Endothelial cell of umbilical vein (primary cell): ENCODE results near the gene SLC25A21. TPM values are rescaled to one million over a fixed set of nuclear protein-coding genes. Genes with fewer than 3 reads are reported as not detected.

Experiments used
- BruUV-seq: library from RNA; stranded (reverse); fragments of 400-500 nt; replicated peaks from 2 replicates; lab custom pipeline; 2021; lab: Mats Ljungman, UMichigan
- CTCF ChIA-PET: fragments of 300-600, 350-600 bp; sonication (Branson Sonifier 250); formaldehyde crosslinking; loops from one replicate; lab custom pipeline; 2021; ENCODE audit warnings: antibody characterized with exemption, inconsistent platforms; lab: Charles Lee
- POLR2A ChIA-PET: fragments of 300-600, 350-600 bp; sonication (Branson Sonifier 250); formaldehyde crosslinking; loops from one replicate; lab custom pipeline; 2021; ENCODE audit warnings: antibody characterized with exemption, inconsistent platforms; lab: Charles Lee
- DNase-seq: peaks from one replicate; pipeline ENCODE4 v3.0.0-alpha.2; 2011; ENCODE audit warnings: low read depth, low spot score
- FAIRE-seq: peaks from 2 replicates; lab custom pipeline; 2011; peaks lifted over from hg19 to GRCh38; lab: Jason Lieb, UNC
- H2AFZ ChIP-seq: 2 replicates; pipeline ENCODE4 v1.6.0; 2012; ENCODE audit warnings: low read depth, low read length, control low read depth, inconsistent platforms
- H3K27ac ChIP-seq: 2 replicates; pipeline ENCODE4 v1.5.1; 2011; ENCODE audit warnings: low read depth, mild to moderate bottlenecking, control low read depth, low read length, moderate library complexity; ENCODE audit not compliant: insufficient read depth
- H3K27me3 ChIP-seq, 2 experiments: 2 replicates each; pipeline versions ENCODE4 v1.6.0 to v1.6.1; 2011; ENCODE audit warnings: low read length in 2 of 2, mixed read lengths in 1 of 2; ENCODE audit not compliant: control insufficient read depth in 2 of 2, insufficient read depth in 2 of 2
- H3K36me3 ChIP-seq, 2 experiments: 2 replicates in 1 of 2; 3 replicates in 1 of 2; pipeline ENCODE4 v1.5.1; 2011; ENCODE audit warnings: low read length in 2 of 2, mild to moderate bottlenecking in 1 of 2, moderate library complexity in 1 of 2; ENCODE audit not compliant: control insufficient read depth in 2 of 2, insufficient read depth in 2 of 2; ENCODE audit errors: extremely low read depth in 1 of 2
- H3K4me1 ChIP-seq: 3 replicates; pipeline ENCODE4 v1.5.1; 2011; ENCODE audit warnings: mild to moderate bottlenecking, low read length; ENCODE audit not compliant: control insufficient read depth, insufficient read depth; ENCODE audit errors: extremely low read depth
- H3K4me2 ChIP-seq: 2 replicates; pipeline ENCODE4 v1.6.1; 2011; ENCODE audit warnings: low read length, control low read depth, mixed read lengths; ENCODE audit not compliant: insufficient read depth
- H3K4me3 ChIP-seq, 3 experiments: fragments of 200-600 bp in 1 of 3; sonication (generic), shearing (Covaris generic) in 1 of 3; replicated peaks in 1 of 3; 2 replicates each; pipeline ENCODE4 v1.5.1; 2011 to 2016; ENCODE audit warnings: control low read depth in 3 of 3, low read length in 3 of 3, mild to moderate bottlenecking in 2 of 3, inconsistent platforms in 1 of 3, low read depth in 1 of 3, moderate library complexity in 1 of 3; ENCODE audit not compliant: insufficient read depth in 1 of 3
- H3K79me2 ChIP-seq: 2 replicates; pipeline ENCODE4 v1.6.0; 2012; ENCODE audit warnings: low read length, inconsistent platforms; ENCODE audit not compliant: control insufficient read depth, insufficient read depth
- H3K9ac ChIP-seq: replicated peaks from 2 replicates; pipeline ENCODE3; 2011; ENCODE audit warnings: low read length, control low read depth; ENCODE audit not compliant: insufficient read depth; ENCODE audit errors: extremely low read depth
- H3K9me1 ChIP-seq: replicated peaks from 3 replicates; pipeline ENCODE4 v1.6.0; 2011; ENCODE audit warnings: mild to moderate bottlenecking, low read length; ENCODE audit not compliant: control insufficient read depth, insufficient read depth; ENCODE audit errors: extremely low read depth
- H3K9me3 ChIP-seq: replicated peaks from 2 replicates; pipeline ENCODE4 v1.5.1; 2012; ENCODE audit warnings: low read length, inconsistent platforms; ENCODE audit not compliant: control insufficient read depth, insufficient read depth
- H4K20me1 ChIP-seq: replicated peaks from 2 replicates; pipeline ENCODE3; 2011; ENCODE audit warnings: mild to moderate bottlenecking, low read length; ENCODE audit not compliant: control insufficient read depth, insufficient read depth; ENCODE audit errors: extremely low read depth
- CTCF ChIP-seq, 2 donors: IDR thresholded peaks; 1 replicate in 1 of 2; 2 replicates in 1 of 2; pipeline ENCODE4 v1.5.1; 2011; ENCODE audit warnings: low read length in 2 of 2, mild to moderate bottlenecking in 2 of 2, moderate library complexity in 2 of 2, control low read depth in 1 of 2, inconsistent platforms in 1 of 2, low read depth in 1 of 2; ENCODE audit not compliant: insufficient read depth in 1 of 2; ENCODE audit errors: extremely low read depth in 1 of 2
- EZH2 ChIP-seq: IDR thresholded peaks from 2 replicates; pipeline ENCODE4 v1.6.1; 2012; ENCODE audit warnings: borderline replicate concordance, low read depth, mild to moderate bottlenecking, moderate library complexity, low read length, inconsistent platforms; ENCODE audit not compliant: severe bottlenecking
- JUN ChIP-seq: IDR thresholded peaks from 2 replicates; pipeline ENCODE4 v1.6.1; 2011; ENCODE audit warnings: borderline replicate concordance, low read depth; ENCODE audit not compliant: insufficient read length, insufficient read depth
- MAX ChIP-seq: IDR thresholded peaks from 2 replicates; pipeline ENCODE4 v1.6.1; 2011; ENCODE audit not compliant: insufficient read depth, insufficient read length
- MYC ChIP-seq: IDR thresholded peaks from one replicate; pipeline ENCODE4 v1.6.1; 2011; ENCODE audit warnings: mild to moderate bottlenecking, low read depth, low read length
- dilution Hi-C: fragments of 300-500 bp; cut with MboI; formaldehyde crosslinking; loops from one replicate; pipeline ENCODE4 v1.15.0; 2019; ENCODE audit warnings: low sequenced_read_pairs; ENCODE audit not compliant: extremely low pct_ligation_motif_present
- intact Hi-C: fragments of 100-400 bp; cut with micrococcal nuclease; formaldehyde crosslinking; loops from one replicate; pipeline ENCODE4 v1.10.0; 2022
- polyA plus RNA-seq, 4 experiments: library from polyadenylated mRNA; depleted of rRNA in 3 of 4; stranded (reverse) in 3 of 4; unstranded in 1 of 4; fragments of >200 nt; gene quantifications; 2 replicates each; pipeline versions ENCODE4 v1.2.1 to v1.2.3, GENCODE V29; 2011 to 2012; ENCODE audit warnings: missing spikeins in 1 of 4
- total RNA-seq: library from RNA; stranded (reverse); gene quantifications from 2 replicates; pipeline ENCODE4 v1.2.3, GENCODE V29; 2021

SLC25A21 gene
- total and polyA plus RNA-seq, 2 donors (not counting 3 experiments of a cell fraction or from before 2014, with no cell fraction given) = 0.98 to 1.4 TPM

GRCh38 chr14:36666416-36667206, 505.8 kb downstream of the SLC25A21 start:
- H3K9me1 ChIP-seq = no peaks in the 10 kb centered on the region
- H3K27me3 ChIP-seq = peaks cover 54 to 87% of the 10 kb centered on the region in 2 experiments
- ChIA-PET POLR2A (no interaction called here), CTCF (interaction anchor here (1.0 to 1.4 kb wide), 2 partner anchors 483 to 597 kb away, joined by 3 to 4 read pairs; no protein-coding TSS in a partner anchor)
- no peak overlapping the region for H3K4me2 ChIP-seq
- intact Hi-C loops = loop anchor here (2.0 kb wide), 1 partner anchor 18 kb away; no protein-coding TSS in a partner anchor
- H3K36me3 ChIP-seq = no peaks in the 10 kb centered on the region
- H3K4me3 ChIP-seq = no peak overlapping the region
- no peak overlapping the region for H2AFZ ChIP-seq
- no peaks in the 10 kb centered on the region for H4K20me1 ChIP-seq
- H3K9ac ChIP-seq = no peak overlapping the region
- BruUV-seq = no TSS peak
- dilution Hi-C loops = no loop called here
- no peaks in the 10 kb centered on the region for H3K9me3 ChIP-seq
- no peak overlapping the region for H3K27ac ChIP-seq
- FAIRE-seq (no peak), DNase-seq (no peak)
- no peaks in the 10 kb centered on the region for H3K79me2 ChIP-seq
- no peak for TF ChIP-seq MAX
- TF ChIP-seq JUN = no peak
- TF ChIP-seq EZH2 = peak; percentile 83
- no peak for TF ChIP-seq MYC
- H3K4me1 ChIP-seq = peaks cover 12% of the 10 kb centered on the region

GRCh38 chr14:36665887-36666415, 506.5 kb downstream of the SLC25A21 start:
- peaks cover 61 to 87% of the 10 kb centered on the region in 2 experiments for H3K27me3 ChIP-seq
- H3K36me3 ChIP-seq = no peaks in the 10 kb centered on the region
- FAIRE-seq = no peak
- no peak overlapping the region for H3K4me2 ChIP-seq
- dilution Hi-C loops (no loop called here), intact Hi-C loops (loop anchor here (2.0 kb wide), 2 partner anchors 17 to 529 kb away; no protein-coding TSS in a partner anchor)
- no peak overlapping the region for H3K9ac ChIP-seq
- no peak overlapping the region for H3K4me3 ChIP-seq
- no peaks in the 10 kb centered on the region for H3K79me2 ChIP-seq
- ChIA-PET POLR2A (no interaction called here), CTCF (no interaction called here)
- no peak overlapping the region for H3K27ac ChIP-seq
- TF ChIP-seq EZH2 (no peak), CTCF (IDR thresholded peaks at IDR 0.05; ENCODE audit: extremely low read depth in 1 of 2, insufficient read depth in 1 of 2, low read depth in 1 of 2, low read length in 2 of 2) (no peak), MYC (no peak), MAX (no peak)
- H4K20me1 ChIP-seq = no peaks in the 10 kb centered on the region
- DNase-seq = no peak
- no peak overlapping the region for H2AFZ ChIP-seq
- H3K4me1 ChIP-seq = peaks cover 17% of the 10 kb centered on the region
- no peaks in the 10 kb centered on the region for H3K9me1 ChIP-seq
- no TSS peak for BruUV-seq
- no peaks in the 10 kb centered on the region for H3K9me3 ChIP-seq
